HepG2 (cell line): ENCODE results near the gene A4GNT. TPM values are rescaled to one million over a fixed set of nuclear protein-coding genes. Genes with fewer than 3 reads are reported as not detected.

Experiments used
- HNF1A ChIP-seq, 2 experiments: sonication (generic) in 1 of 2; formaldehyde crosslinking in 1 of 2; IDR thresholded peaks; 2 replicates each; pipeline versions ENCODE4 v1.4.0 to v1.6.1; 2016 to 2020; ENCODE audit warnings: borderline replicate concordance in 1 of 2, low read depth in 1 of 2, mild to moderate bottlenecking in 1 of 2, missing genetic modification reagents in 1 of 2
- NCOA1 ChIP-seq: sonication (generic); formaldehyde crosslinking; IDR thresholded peaks from 2 replicates; pipeline ENCODE4 v1.9.0; 2021; ENCODE audit warnings: missing genetic modification reagents
- NFAT5 ChIP-seq: sonication (generic); formaldehyde crosslinking; IDR thresholded peaks from 2 replicates; pipeline ENCODE4 v1.4.0; 2020; ENCODE audit warnings: missing genetic modification reagents
- NFKB2 ChIP-seq: sonication (generic); formaldehyde crosslinking; IDR thresholded peaks from 2 replicates; pipeline ENCODE4 v1.4.0; 2020; ENCODE audit warnings: missing genetic modification reagents, borderline replicate concordance
- TBX2 ChIP-seq: sonication (generic); formaldehyde crosslinking; IDR thresholded peaks from 2 replicates; pipeline ENCODE4 v1.5.0; 2020; ENCODE audit warnings: missing genetic modification reagents, mild to moderate bottlenecking, borderline replicate concordance
- THAP9 ChIP-seq: sonication (generic); formaldehyde crosslinking; IDR thresholded peaks from 2 replicates; pipeline ENCODE4; 2020; ENCODE audit warnings: missing genetic modification reagents, mild to moderate bottlenecking, borderline replicate concordance
- ZNF160 ChIP-seq: sonication (generic); formaldehyde crosslinking; IDR thresholded peaks from 2 replicates; pipeline ENCODE4 v1.8.0; 2022; ENCODE audit warnings: mild to moderate bottlenecking, inconsistent platforms, missing genetic modification reagents
- ZNF256 ChIP-seq: sonication (generic); formaldehyde crosslinking; conservative IDR thresholded peaks from 2 replicates; pipeline ENCODE4 v1.4.0; 2020; ENCODE audit warnings: missing genetic modification reagents
- ZNF570 ChIP-seq: sonication (generic); formaldehyde crosslinking; IDR thresholded peaks from 2 replicates; pipeline ENCODE4 v1.4.0; 2020; ENCODE audit warnings: mild to moderate bottlenecking, missing genetic modification reagents, borderline replicate concordance
- ZNF800 ChIP-seq: sonication (generic); formaldehyde crosslinking; IDR thresholded peaks from 2 replicates; pipeline ENCODE4 v1.4.0; 2020; ENCODE audit warnings: missing genetic modification reagents
- polyA plus RNA-seq, 8 experiments: library from polyadenylated mRNA; depleted of rRNA in 3 of 8; stranded (reverse) in 7 of 8; unstranded in 1 of 8; fragments of >200 nt; fragmentation: Illumina TruSeq in 4 of 8; extraction: Trizol in 4 of 8; gene quantifications; 2 replicates each; pipeline versions ENCODE4 v1.2.1 to v1.2.3, GENCODE V29; 2011 to 2016; ENCODE audit warnings: low read depth in 4 of 8, missing spikeins in 1 of 8, mixed read lengths in 1 of 8; ENCODE audit not compliant: insufficient read depth in 1 of 8
- total RNA-seq, 5 experiments: library from RNA; depleted of rRNA; stranded (reverse); fragments of >200 nt; fragmentation: Illumina TruSeq; extraction: Trizol; gene quantifications; 2 replicates each; pipeline ENCODE4 v1.2.3, GENCODE V29; 2016; ENCODE audit warnings: low read depth in 1 of 5

The A4GNT gene
- total and polyA plus RNA-seq, 2 of the 13 experiments (the other 11 are each of a cell fraction or from before 2014, with no cell fraction given) = not detected

- no peak for TF ChIP-seq HNF1A (IDR thresholded peaks at IDR 0.05; ENCODE audit: low read depth)
- no peak for TF ChIP-seq HNF1A (CRISPR knock-in tag; IDR thresholded peaks at IDR 0.05; ENCODE audit: borderline replicate concordance)
- no peak for TF ChIP-seq NFAT5 (CRISPR knock-in tag)
- no peak for TF ChIP-seq ZNF570 (CRISPR knock-in tag)
- no peak for TF ChIP-seq ZNF256 (CRISPR knock-in tag)
- 0 out of 2 replicates have a peak, but pooled peaks have one; percentile 42 for TF ChIP-seq ZNF160 (CRISPR knock-in tag)
- TF ChIP-seq THAP9 (CRISPR knock-in tag) = no peak
- no peak for TF ChIP-seq NCOA1 (CRISPR knock-in tag)
- TF ChIP-seq TBX2 (CRISPR knock-in tag) = no peak
- peak; percentile 49; the same call in 1 of the 2 replicates for TF ChIP-seq NFKB2
- TF ChIP-seq ZNF800 (CRISPR knock-in tag) = peak; percentile 58; the same call in 1 of the 2 replicates
These were observed 16.9 kb downstream of the A4GNT start, which contains the start of gene DZIP1L (continued) for GRCh38 chr3:138114988-138115971.
